ENCODE data around the gene EIF1B. TPM values are rescaled to one million over a fixed set of nuclear protein-coding genes. Genes with fewer than 3 reads are reported as not detected.

EIF1B gene
- total and polyA plus RNA-seq, 2 of the 13 experiments (the other 11 are each of a cell fraction or from before 2014, with no cell fraction given): 12.7 to 29.1 TPM

- peak; percentile 75; the same call in 1 of the 2 replicates for TF ChIP-seq ZFP91 (CRISPR knock-in tag; IDR thresholded peaks at IDR 0.05; ENCODE audit: borderline replicate concordance)
- TF ChIP-seq, protein P1, sequence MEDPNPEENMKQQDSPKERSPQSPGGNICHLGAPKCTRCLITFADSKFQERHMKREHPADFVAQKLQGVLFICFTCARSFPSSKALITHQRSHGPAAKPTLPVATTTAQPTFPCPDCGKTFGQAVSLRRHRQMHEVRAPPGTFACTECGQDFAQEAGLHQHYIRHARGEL (CRISPR knock-in tag; IDR thresholded peaks at IDR 0.05): no peak
- TF ChIP-seq CEBPG (CRISPR knock-in tag; IDR thresholded peaks at IDR 0.05): no peak
- TF ChIP-seq SNRNP70 (IDR thresholded peaks at IDR 0.05; ENCODE audit: low read depth, low read length): no peak
- TF ChIP-seq MED1 (CRISPR knock-in tag; IDR thresholded peaks at IDR 0.05): no peak; the same call in 1 of the 2 replicates
- TF ChIP-seq SMAD9 (CRISPR knock-in tag; IDR thresholded peaks at IDR 0.05): no peak
- no peak for TF ChIP-seq ZFP36 (IDR thresholded peaks at IDR 0.05; ENCODE audit: borderline replicate concordance, low read depth, low read length, partially characterized antibody)
- TF ChIP-seq ZNF251 (CRISPR knock-in tag; IDR thresholded peaks at IDR 0.05): no peak
- TF ChIP-seq, protein P2, sequence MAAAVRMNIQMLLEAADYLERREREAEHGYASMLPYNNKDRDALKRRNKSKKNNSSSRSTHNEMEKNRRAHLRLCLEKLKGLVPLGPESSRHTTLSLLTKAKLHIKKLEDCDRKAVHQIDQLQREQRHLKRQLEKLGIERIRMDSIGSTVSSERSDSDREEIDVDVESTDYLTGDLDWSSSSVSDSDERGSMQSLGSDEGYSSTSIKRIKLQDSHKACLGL (CRISPR knock-in tag; IDR thresholded peaks at IDR 0.05): no peak; the same call in 1 of the 2 replicates
- TF ChIP-seq KDM2A (CRISPR knock-in tag; IDR thresholded peaks at IDR 0.05; ENCODE audit: borderline replicate concordance, low read depth): peak; percentile 89
- no peak for TF ChIP-seq HES4 (CRISPR knock-in tag; IDR thresholded peaks at IDR 0.05; ENCODE audit: borderline replicate concordance)
- TF ChIP-seq, protein P3, sequence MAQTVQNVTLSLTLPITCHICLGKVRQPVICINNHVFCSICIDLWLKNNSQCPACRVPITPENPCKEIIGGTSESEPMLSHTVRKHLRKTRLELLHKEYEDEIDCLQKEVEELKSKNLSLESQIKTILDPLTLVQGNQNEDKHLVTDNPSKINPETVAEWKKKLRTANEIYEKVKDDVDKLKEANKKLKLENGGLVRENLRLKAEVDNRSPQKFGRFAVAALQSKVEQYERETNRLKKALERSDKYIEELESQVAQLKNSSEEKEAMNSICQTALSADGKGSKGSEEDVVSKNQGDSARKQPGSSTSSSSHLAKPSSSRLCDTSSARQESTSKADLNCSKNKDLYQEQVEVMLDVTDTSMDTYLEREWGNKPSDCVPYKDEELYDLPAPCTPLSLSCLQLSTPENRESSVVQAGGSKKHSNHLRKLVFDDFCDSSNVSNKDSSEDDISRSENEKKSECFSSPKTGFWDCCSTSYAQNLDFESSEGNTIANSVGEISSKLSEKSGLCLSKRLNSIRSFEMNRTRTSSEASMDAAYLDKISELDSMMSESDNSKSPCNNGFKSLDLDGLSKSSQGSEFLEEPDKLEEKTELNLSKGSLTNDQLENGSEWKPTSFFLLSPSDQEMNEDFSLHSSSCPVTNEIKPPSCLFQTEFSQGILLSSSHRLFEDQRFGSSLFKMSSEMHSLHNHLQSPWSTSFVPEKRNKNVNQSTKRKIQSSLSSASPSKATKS (CRISPR knock-in tag; IDR thresholded peaks at IDR 0.05): peak; percentile 15; the same call in 1 of the 2 replicates
- TF ChIP-seq ZFP90 (CRISPR knock-in tag; IDR thresholded peaks at IDR 0.05; ENCODE audit: borderline replicate concordance): no peak; the same call in 1 of the 2 replicates
- TF ChIP-seq CREM (IDR thresholded peaks at IDR 0.05): peak; percentile 89
- TF ChIP-seq CREM (CRISPR knock-in tag; IDR thresholded peaks at IDR 0.05): no peak
- peak; percentile 97 for TF ChIP-seq ZMYM4 (CRISPR knock-in tag; IDR thresholded peaks at IDR 0.05)
- no peak; the same call in 1 of the 2 replicates for TF ChIP-seq ESRRA (CRISPR knock-in tag; IDR thresholded peaks at IDR 0.05; ENCODE audit: low read depth)
- TF ChIP-seq ZNF768 (CRISPR knock-in tag; IDR thresholded peaks at IDR 0.05): peak; percentile 58; the same call in 1 of the 2 replicates
- TF ChIP-seq SIN3B (IDR thresholded peaks at IDR 0.05; ENCODE audit: low read length): no peak
- TF ChIP-seq SIX1 (CRISPR knock-in tag; IDR thresholded peaks at IDR 0.05; ENCODE audit: borderline replicate concordance): no peak
- TF ChIP-seq ZSCAN25 (CRISPR knock-in tag; IDR thresholded peaks at IDR 0.05): no peak
- TF ChIP-seq DRAP1 (CRISPR knock-in tag; IDR thresholded peaks at IDR 0.05): peak; percentile 89
- TF ChIP-seq ZNF280D (CRISPR knock-in tag; IDR thresholded peaks at IDR 0.05): no peak
Observed at GRCh38 chr3:40309418-40309924, at the start of gene EIF1B (continued).

Measured in HepG2 (cell line).